GM19023 (cell line): ENCODE results near the gene DPCD.

Experiments used
- ATAC-seq: cut with Tn5 transposase; IDR thresholded peaks from one replicate; pipeline ENCODE4 v1.9.1; 2021; ENCODE audit warnings: mild to moderate bottlenecking, moderate library complexity; ENCODE audit not compliant: unreplicated experiment

Gene DPCD

DNA sequence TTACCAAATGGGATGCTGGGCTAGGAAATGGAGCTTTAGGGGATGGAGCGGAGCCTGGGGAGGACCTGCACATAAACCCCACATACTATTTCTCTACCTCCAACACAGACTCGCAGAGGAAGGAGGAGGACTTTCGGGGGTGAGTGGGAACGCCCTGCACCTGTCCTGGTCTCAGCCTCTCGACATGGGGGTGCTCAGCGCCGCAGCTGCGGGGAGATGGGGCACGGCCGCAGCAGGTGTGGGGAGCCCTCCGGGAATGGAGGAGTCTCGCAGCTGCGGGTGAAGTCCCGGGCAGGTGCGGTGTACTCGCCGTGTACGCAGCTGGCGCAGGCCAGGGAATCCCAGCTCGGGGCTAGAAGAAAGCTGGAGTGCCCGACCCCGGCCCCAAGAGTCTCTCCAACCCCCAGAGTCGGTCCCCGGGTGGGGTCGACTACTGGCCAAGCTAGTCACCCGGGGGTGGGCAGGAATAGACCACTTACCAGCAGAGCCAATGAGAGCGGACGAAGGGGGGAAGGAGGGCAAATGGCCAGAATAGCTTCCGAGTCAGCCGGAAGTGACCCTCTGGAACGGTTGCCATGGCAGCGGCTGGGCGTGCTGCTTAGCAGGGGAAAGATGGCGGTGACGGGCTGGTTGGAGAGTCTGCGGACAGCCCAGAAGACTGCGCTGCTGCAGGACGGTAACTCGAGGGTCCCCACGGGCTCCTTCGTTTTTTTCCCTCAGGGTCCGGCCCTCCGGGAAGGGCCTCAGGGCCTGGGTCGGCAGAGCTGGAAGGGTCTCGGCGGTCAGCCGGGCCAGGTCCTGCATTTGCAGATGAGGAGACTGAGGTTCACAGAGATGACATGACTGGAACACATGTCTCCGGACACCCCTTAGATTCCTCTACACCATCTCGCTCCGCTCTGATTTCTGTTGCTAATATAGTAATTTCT is at the start of gene DPCD, which contains the start of gene POLL:
Gene DPCD (plus strand): TSS at position 597 of the 929 bp plus-strand sequence. CDS start 16 bp downstream, at position 613.
Gene POLL (minus strand): TSS at position 533 of the 929 bp plus-strand sequence. CDS start 897 bp downstream, outside the sequence.
- peak; percentile 97 for ATAC-seq

DNA sequence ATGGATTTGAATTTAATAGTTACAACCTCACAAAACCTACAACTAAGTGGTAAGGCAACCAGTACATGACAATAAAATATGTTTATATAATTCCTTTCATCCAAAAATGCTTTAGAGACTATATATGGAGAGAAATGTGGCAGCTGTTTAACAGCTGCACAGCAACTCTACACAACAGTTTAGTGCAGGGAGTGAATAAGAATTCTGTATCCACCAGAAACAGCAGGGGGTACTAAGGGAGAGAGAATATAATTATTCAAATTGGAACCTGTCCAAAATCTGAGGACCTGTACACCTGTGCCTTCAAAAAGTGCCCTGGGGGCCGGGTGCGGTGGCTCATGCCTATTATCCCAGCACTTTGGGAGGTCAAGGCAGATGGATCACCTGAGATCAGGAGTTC is 49.7 kb upstream of the DPCD start:
- no peak for ATAC-seq

DNA sequence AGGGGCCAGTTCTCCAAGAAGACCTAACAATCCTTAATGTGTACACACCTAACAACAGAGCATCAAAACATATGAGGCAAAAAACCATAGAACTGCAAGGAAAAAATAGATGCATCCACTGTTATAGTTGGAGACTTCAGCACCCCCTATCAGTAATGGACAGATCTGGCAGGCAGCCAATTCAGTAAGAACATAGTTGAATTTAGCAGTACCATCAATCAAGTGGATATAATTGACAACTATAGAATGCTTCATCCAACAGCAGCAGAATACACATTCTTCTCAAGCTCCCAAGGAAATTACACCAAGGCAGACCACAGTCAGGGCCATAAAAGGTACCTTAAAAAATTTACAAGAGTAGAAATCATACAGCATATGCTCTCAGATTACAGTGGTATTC is 42.2 kb upstream of the DPCD start:
- no peak for ATAC-seq

- no peak for ATAC-seq
These were observed 37.2 kb upstream of the DPCD start for GRCh38 chr10:101550965-101551364.

- no peak for ATAC-seq
These were observed 35.7 kb upstream of the DPCD start for GRCh38 chr10:101552442-101552841.

DNA sequence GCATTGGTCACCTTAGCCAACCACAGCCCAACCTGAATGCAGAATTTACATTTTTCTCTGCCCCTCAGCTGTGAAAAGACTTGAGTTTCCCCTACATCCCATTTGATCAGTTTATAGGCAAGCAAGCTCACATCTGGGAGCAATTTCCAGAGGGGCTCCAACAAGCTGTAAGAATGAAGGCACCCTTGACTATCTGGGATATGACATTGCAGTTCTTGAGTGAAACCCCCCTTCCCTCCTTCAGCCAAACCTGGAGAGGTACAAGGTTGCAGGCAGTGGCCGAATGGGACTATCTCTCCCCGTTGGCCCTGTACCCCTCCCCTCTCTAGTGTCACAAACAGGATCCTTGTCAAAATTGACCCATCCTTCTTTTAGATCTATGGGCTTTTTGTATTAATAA is 30.6 kb upstream of the DPCD start:
- ATAC-seq, result no peak

GRCh38 chr10:101558204-101558603 is 29.9 kb upstream of the DPCD start:
- no peak for ATAC-seq

GRCh38 chr10:101558671-101559595 is 29.2 kb upstream of the DPCD start:
- ATAC-seq, result no peak

DNA sequence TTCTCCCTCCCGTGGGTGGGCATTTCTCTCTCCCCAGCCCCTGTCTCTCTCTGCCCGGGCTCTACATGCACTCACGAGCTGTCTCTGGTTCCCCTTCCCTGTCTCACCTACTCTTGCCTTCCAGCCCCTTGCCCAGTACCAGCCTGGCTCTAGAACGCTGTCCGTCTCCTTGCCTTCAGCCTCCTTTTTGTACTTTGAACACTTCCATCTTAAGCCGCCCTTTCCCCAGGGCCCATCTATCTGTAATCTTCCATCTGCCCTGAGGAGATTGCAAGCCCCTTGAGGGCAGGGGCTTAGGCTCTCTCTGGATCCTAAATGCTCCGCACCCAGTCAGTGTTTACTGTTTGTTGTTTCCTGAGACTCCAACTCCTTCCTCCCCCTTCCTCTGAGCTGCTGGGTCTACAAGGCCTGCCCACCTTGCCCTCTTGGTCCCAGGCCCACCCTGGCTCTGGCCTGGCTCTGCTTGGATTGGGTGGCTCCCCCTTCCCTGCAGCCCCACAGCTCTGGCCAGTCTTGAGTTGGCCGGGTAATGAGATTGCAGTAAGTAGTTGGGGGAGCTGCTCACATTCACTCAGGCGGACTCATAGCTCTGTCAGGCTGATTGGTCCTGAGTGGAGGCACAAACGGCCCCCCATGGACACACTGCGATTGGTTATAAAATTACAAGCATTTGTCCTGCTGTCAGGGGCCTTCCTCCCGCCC is 28.4 kb upstream of the DPCD start:
- no peak for ATAC-seq

DNA sequence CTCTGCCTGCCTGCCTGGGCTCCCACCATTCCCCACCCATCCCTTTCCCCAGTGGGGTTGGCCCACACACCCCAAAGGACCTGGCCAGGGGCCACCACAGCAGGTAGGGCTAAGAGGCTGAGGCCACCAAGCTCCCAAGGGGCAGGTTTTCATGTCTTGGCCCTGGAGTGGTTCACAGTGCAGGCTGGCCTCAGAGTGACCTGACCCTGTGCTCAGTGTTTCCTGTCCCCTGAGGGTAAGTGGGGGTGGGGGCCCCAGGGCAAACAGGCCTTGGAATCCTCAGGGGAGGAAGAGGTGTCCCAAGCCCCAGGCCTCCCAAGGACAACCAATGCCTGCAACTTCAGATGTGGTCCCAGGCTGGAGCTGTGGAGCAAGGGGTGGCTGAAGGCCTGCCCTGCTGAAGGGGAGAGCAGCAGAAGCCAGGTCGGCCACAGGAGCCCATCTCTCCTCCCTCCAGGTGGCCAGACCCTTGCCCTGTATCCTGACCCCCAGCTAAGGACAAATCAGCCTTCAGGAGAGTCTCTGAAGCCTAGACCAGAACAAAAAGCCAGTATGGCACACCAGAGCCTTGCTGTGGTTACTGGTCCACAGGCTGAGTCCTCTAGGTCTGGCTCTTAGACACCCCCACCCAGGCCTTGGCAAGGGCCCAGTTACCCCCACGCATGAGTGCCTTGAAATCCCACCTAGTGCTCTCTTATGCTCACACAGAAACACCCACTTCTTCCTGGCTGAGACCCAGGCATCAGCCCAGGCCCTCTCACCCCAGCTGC is 27.6 kb upstream of the DPCD start:
- no peak for ATAC-seq

- ATAC-seq, result no peak
These were observed 26.8 kb upstream of the DPCD start for GRCh38 chr10:101561068-101561915.

- ATAC-seq, result no peak
These were observed 25.9 kb upstream of the DPCD start for GRCh38 chr10:101562231-101562630.

GRCh38 chr10:101563007-101563406 is 25.1 kb upstream of the DPCD start:
- ATAC-seq, result no peak

GRCh38 chr10:101563497-101564040 is 24.6 kb upstream of the DPCD start:
- no peak for ATAC-seq

GRCh38 chr10:101564490-101564991 is 23.6 kb upstream of the DPCD start:
- no peak for ATAC-seq

GRCh38 chr10:101565370-101565900 is 22.7 kb upstream of the DPCD start:
- ATAC-seq, result no peak

DNA sequence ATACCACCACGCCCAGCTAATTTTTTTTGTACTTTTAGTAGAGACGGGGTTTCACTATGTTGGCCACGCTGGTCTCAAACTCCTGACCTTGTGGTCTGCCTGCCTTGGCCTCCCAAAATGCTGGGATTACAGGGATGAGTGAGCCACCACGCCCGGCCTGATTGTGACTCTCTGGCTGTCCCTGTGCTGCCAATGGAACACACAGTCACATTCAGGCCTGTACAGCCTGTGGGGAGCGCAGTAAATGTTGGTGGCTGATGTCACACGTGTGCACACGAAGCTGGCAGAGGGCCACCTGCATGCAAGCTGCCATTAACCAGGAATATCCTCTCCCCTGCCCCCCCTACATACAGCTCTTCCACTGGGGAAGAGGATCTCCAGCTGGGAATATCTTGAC is 22.2 kb upstream of the DPCD start:
- ATAC-seq, result no peak
